ENCODE data around the gene TAGLN.

DNA sequence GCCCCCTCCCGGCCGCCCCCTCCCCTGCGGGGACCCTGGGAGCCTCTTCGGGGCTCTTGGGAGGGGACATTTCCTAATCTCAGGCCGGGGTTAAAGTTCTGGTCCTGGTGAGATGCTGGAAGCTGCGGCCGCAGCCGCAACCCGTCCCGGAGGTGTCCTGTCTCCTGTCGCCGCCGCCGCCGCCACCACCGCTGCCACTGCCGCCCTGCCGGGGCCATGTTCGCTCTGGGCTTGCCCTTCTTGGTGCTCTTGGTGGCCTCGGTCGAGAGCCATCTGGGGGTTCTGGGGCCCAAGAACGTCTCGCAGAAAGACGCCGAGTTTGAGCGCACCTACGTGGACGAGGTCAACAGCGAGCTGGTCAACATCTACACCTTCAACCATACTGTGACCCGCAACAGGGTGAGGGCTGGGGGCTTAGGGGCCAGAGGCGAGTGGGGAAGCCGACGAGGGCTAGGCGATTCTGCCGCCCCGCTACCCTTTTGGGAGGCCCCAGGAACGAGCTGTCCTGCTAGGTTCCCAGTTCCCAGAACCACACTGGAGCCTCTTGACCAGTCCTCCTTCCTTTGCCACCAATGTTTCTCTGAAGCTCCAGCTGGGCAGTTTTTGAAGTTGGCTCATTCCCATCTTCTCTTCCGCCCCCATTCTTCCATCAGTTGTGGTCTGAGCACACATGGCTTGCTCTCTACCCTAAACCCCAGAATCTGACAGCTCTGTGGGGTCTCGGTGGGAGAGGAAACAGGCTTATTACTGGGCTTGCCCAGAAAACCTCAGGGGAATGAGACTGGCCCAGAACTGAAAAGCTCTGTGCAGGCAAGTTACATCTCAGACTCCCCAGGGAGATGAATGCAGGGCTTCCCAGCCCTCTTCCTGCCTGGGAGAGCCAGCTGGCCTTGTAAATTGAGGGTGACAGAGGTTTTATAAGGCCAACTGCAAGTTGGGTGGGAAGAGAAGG lies 19.8 kb upstream of the TAGLN start:
- TF ChIP-seq CTCF (IDR thresholded peaks at IDR 0.05; ENCODE audit: borderline replicate concordance, extremely low read depth, low read length, poor library complexity, severe bottlenecking) (no peak), EZH2 (IDR thresholded peaks at IDR 0.05; ENCODE audit: borderline replicate concordance, low read depth, low read length, severe bottlenecking) (no peak)
